Measurements from ENCODE around the gene OTUB1. TPM values are rescaled to one million over a fixed set of nuclear protein-coding genes. Genes with fewer than 3 reads are reported as not detected.
"Not testable (repeated sequence)": the region's sequence is repeated elsewhere in the genome, so short reads cannot be mapped to it uniquely, and the experiment has no call there.

The OTUB1 gene
- total RNA-seq, 2 donors from 2014 or later: 59.4 to 84.2 TPM

- H3K9me3 Mint-ChIP-seq: no peaks in the 10 kb centered on the region
- no peaks in the 10 kb centered on the region for H3K27me3 Mint-ChIP-seq
- H3K27ac Mint-ChIP-seq: peak overlapping the region; percentile 39
- H3K4me1 Mint-ChIP-seq: no peaks in the 10 kb centered on the region
- ATAC-seq (replicated peaks): peak; percentile 60
- peak overlapping the region; percentile 32 for H3K4me3 Mint-ChIP-seq
- no peaks in the 10 kb centered on the region for H3K36me3 Mint-ChIP-seq (ENCODE audit: low read depth)
Measured at GRCh38 chr11:63961608-63962412, 24.4 kb upstream of the OTUB1 start.

- H3K27ac Mint-ChIP-seq; ATAC-seq (replicated peaks); H3K4me3 Mint-ChIP-seq; H3K4me1 Mint-ChIP-seq; H3K27me3 Mint-ChIP-seq; H3K9me3 Mint-ChIP-seq; H3K36me3 Mint-ChIP-seq (ENCODE audit: low read depth): not testable (repeated sequence)
Measured at GRCh38 chr11:63963895-63964294, 22.3 kb upstream of the OTUB1 start.

- ATAC-seq (replicated peaks): no peak
- Mint-ChIP-seq H3K9me3 (no peaks in the 10 kb centered on the region), H3K27ac (no peak overlapping the region), H3K36me3 (ENCODE audit: low read depth) (no peaks in the 10 kb centered on the region), H3K27me3 (peaks cover 3% of the 10 kb centered on the region), H3K4me1 (no peaks in the 10 kb centered on the region), H3K4me3 (no peak overlapping the region)
Measured at GRCh38 chr11:63966444-63966843, 19.8 kb upstream of the OTUB1 start.

- Mint-ChIP-seq H3K4me3 (no peak overlapping the region), H3K27ac (no peak overlapping the region), H3K27me3 (peaks cover 3% of the 10 kb centered on the region), H3K9me3 (no peaks in the 10 kb centered on the region), H3K4me1 (peaks cover 5% of the 10 kb centered on the region), H3K36me3 (ENCODE audit: low read depth) (peaks cover 3% of the 10 kb centered on the region)
- ATAC-seq (replicated peaks): no peak
Measured at GRCh38 chr11:63969461-63969860, 16.8 kb upstream of the OTUB1 start.

- H3K27ac Mint-ChIP-seq: no peak overlapping the region
- H3K9me3 Mint-ChIP-seq: no peaks in the 10 kb centered on the region
- H3K36me3 Mint-ChIP-seq (ENCODE audit: low read depth): peaks cover 16% of the 10 kb centered on the region
- ATAC-seq (replicated peaks): no peak
- peaks cover 3% of the 10 kb centered on the region for H3K27me3 Mint-ChIP-seq
- no peak overlapping the region for H3K4me3 Mint-ChIP-seq
- peaks cover 7% of the 10 kb centered on the region for H3K4me1 Mint-ChIP-seq
Measured at GRCh38 chr11:63970902-63971301, 15.3 kb upstream of the OTUB1 start.

GRCh38 chr11:63973912-63974258 lies 12.4 kb upstream of the OTUB1 start:
- Mint-ChIP-seq H3K36me3 (ENCODE audit: low read depth) (peaks cover 39% of the 10 kb centered on the region), H3K4me3 (peak overlapping the region; percentile 99), H3K27ac (peak overlapping the region; percentile 98), H3K4me1 (peaks cover 21% of the 10 kb centered on the region)
- H3K27me3 Mint-ChIP-seq; ATAC-seq (replicated peaks); H3K9me3 Mint-ChIP-seq: not testable (repeated sequence)

GRCh38 chr11:63974259-63975143 lies 11.7 kb upstream of the OTUB1 start, which contains the start of gene COX8A:
Gene COX8A, plus strand, starts transcription at chr11:63974620. Its CDS starts 61 bp downstream, at chr11:63974681.
- Mint-ChIP-seq H3K4me1 (peaks cover 21% of the 10 kb centered on the region), H3K36me3 (ENCODE audit: low read depth) (peaks cover 40% of the 10 kb centered on the region), H3K9me3 (no peaks in the 10 kb centered on the region), H3K27ac (peak within 1 kb of the TSS; percentile 98), H3K27me3 (no peaks in the 10 kb centered on the region), H3K4me3 (peak within 1 kb of the TSS; percentile 99)
- ATAC-seq (replicated peaks): peak; percentile 99

GRCh38 chr11:63978551-63979239 lies 7.5 kb upstream of the OTUB1 start:
- no peaks in the 10 kb centered on the region for H3K9me3 Mint-ChIP-seq
- H3K4me1 Mint-ChIP-seq: peaks cover 16% of the 10 kb centered on the region
- no peaks in the 10 kb centered on the region for H3K27me3 Mint-ChIP-seq
- H3K4me3 Mint-ChIP-seq: peak overlapping the region; percentile 14
- peaks cover 40% of the 10 kb centered on the region for H3K36me3 Mint-ChIP-seq (ENCODE audit: low read depth)
- ATAC-seq (replicated peaks): no peak
- peak overlapping the region; percentile 67 for H3K27ac Mint-ChIP-seq

GRCh38 chr11:63979426-63979825 lies 6.8 kb upstream of the OTUB1 start:
- ATAC-seq (replicated peaks): no peak
- Mint-ChIP-seq H3K4me1 (peaks cover 16% of the 10 kb centered on the region), H3K9me3 (no peaks in the 10 kb centered on the region), H3K27ac (no peak overlapping the region), H3K4me3 (no peak overlapping the region), H3K27me3 (no peaks in the 10 kb centered on the region), H3K36me3 (ENCODE audit: low read depth) (peaks cover 38% of the 10 kb centered on the region)

GRCh38 chr11:63985812-63986155 lies 454 bp upstream of the OTUB1 start:
- H3K36me3 Mint-ChIP-seq (ENCODE audit: low read depth): peaks cover 36% of the 10 kb centered on the region
- peaks cover 16% of the 10 kb centered on the region for H3K4me1 Mint-ChIP-seq
- no peaks in the 10 kb centered on the region for H3K9me3 Mint-ChIP-seq
- ATAC-seq (replicated peaks): peak; percentile 84
- peak overlapping the region; percentile 99 for H3K4me3 Mint-ChIP-seq
- H3K27ac Mint-ChIP-seq: peak overlapping the region; percentile 99
- no peaks in the 10 kb centered on the region for H3K27me3 Mint-ChIP-seq

- H3K36me3 Mint-ChIP-seq (ENCODE audit: low read depth): peaks cover 48% of the 10 kb centered on the region
- H3K9me3 Mint-ChIP-seq: no peaks in the 10 kb centered on the region
- H3K4me3 Mint-ChIP-seq: peak overlapping the region; percentile 99
- peaks cover 21% of the 10 kb centered on the region for H3K4me1 Mint-ChIP-seq
- no peaks in the 10 kb centered on the region for H3K27me3 Mint-ChIP-seq
- no peak for ATAC-seq (replicated peaks)
- no peak overlapping the region for H3K27ac Mint-ChIP-seq
Measured at GRCh38 chr11:63986932-63987513, 785 bp downstream of the OTUB1 start.

- Mint-ChIP-seq H3K4me3 (no peak overlapping the region), H3K27ac (peak overlapping the region; percentile 46), H3K36me3 (ENCODE audit: low read depth) (peaks cover 82% of the 10 kb centered on the region), H3K27me3 (no peaks in the 10 kb centered on the region), H3K9me3 (no peaks in the 10 kb centered on the region), H3K4me1 (peaks cover 16% of the 10 kb centered on the region)
- ATAC-seq (replicated peaks): no peak
Measured at GRCh38 chr11:63991558-63991957, 5.3 kb downstream of the OTUB1 start.

- Mint-ChIP-seq H3K4me3 (no peak overlapping the region), H3K4me1 (peaks cover 19% of the 10 kb centered on the region), H3K27me3 (no peaks in the 10 kb centered on the region), H3K36me3 (ENCODE audit: low read depth) (peaks cover 96% of the 10 kb centered on the region), H3K27ac (no peak overlapping the region), H3K9me3 (no peaks in the 10 kb centered on the region)
- ATAC-seq (replicated peaks): no peak
Measured at GRCh38 chr11:63993100-63993499, 6.9 kb downstream of the OTUB1 start.

GRCh38 chr11:63993993-63994392 lies 7.8 kb downstream of the OTUB1 start:
- Mint-ChIP-seq H3K27ac (peak overlapping the region; percentile 30), H3K36me3 (ENCODE audit: low read depth) (peaks cover 92% of the 10 kb centered on the region), H3K4me1 (peaks cover 13% of the 10 kb centered on the region), H3K9me3 (no peaks in the 10 kb centered on the region), H3K27me3 (no peaks in the 10 kb centered on the region), H3K4me3 (no peak overlapping the region)
- ATAC-seq (replicated peaks): no peak
